NB4 (cell line): ENCODE results near the gene SAMM50.

Experiments
- MYC ChIP-seq: IDR thresholded peaks from 2 replicates; pipeline ENCODE4 v1.6.1; 2011; ENCODE audit warnings: low read depth, low read length
- POLR2A ChIP-seq: IDR thresholded peaks from 2 replicates; pipeline ENCODE4 v1.6.1; 2011; ENCODE audit warnings: mild to moderate bottlenecking; ENCODE audit not compliant: insufficient read length; ENCODE audit errors: extremely low read depth
- TF ChIP-seq, protein P1 (sequence below): IDR thresholded peaks from one replicate; pipeline ENCODE4 v1.5.1; 2012; ENCODE audit warnings: low read depth, low read length
- TF ChIP-seq, protein P2 (sequence below): IDR thresholded peaks from 2 replicates; pipeline ENCODE4 v1.6.1; 2011; ENCODE audit warnings: low read depth, low read length

DNA sequence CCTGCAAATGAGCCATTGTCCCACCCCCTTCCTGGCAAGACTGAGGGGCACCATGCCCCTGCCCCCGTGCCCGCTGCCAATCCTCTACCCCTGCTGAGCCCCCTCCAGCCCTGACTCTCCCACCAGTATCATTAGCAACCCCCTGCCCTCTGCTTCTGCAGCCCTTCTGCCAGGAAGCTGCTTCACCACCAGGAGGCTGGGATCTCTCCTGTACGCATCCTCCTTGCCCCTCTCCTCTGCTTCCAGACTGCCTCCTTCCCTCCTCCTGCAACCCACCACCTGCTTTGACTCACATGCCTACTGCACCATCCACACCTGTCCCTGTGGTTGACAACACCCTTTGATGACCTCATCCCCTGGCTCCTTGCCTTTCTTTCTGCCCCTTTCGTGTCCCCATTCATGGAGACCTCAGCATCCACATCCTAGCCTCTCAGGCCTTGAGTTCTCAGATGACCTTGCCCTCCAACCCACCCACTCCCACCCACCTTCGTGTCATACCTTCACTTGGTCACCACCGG, 45.0 kb upstream of the SAMM50 start:
- TF ChIP-seq POLR2A: no peak
- TF ChIP-seq, protein P1, sequence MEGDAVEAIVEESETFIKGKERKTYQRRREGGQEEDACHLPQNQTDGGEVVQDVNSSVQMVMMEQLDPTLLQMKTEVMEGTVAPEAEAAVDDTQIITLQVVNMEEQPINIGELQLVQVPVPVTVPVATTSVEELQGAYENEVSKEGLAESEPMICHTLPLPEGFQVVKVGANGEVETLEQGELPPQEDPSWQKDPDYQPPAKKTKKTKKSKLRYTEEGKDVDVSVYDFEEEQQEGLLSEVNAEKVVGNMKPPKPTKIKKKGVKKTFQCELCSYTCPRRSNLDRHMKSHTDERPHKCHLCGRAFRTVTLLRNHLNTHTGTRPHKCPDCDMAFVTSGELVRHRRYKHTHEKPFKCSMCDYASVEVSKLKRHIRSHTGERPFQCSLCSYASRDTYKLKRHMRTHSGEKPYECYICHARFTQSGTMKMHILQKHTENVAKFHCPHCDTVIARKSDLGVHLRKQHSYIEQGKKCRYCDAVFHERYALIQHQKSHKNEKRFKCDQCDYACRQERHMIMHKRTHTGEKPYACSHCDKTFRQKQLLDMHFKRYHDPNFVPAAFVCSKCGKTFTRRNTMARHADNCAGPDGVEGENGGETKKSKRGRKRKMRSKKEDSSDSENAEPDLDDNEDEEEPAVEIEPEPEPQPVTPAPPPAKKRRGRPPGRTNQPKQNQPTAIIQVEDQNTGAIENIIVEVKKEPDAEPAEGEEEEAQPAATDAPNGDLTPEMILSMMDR: no peak
- TF ChIP-seq, protein P2, sequence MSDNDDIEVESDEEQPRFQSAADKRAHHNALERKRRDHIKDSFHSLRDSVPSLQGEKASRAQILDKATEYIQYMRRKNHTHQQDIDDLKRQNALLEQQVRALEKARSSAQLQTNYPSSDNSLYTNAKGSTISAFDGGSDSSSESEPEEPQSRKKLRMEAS: no peak
- TF ChIP-seq MYC: no peak
